ENCODE data around the gene SUFU.
"Not testable (repeated sequence)": the region's sequence is repeated elsewhere in the genome, so short reads cannot be mapped to it uniquely, and the experiment has no call there.

Gene SUFU
- total RNA-seq: 6.1 to 23.2 (median 10.8) reads per million in 9 experiments

- Mint-ChIP-seq H3K9me3 (no peaks in the 10 kb centered on the region), H3K36me3 (ENCODE audit: insufficient read depth) (peaks cover 7% of the 10 kb centered on the region), H3K4me3 (no peak within 1 kb of the TSS), H3K4me1 (ENCODE audit: low read depth in 2 of 2) (peaks cover 31 to 38% of the 10 kb centered on the region in 2 donors), H3K27me3 (no peaks in the 10 kb centered on the region), H3K27ac (peak within 1 kb of the TSS; percentile 89 to 92)
- peak; percentile 98 to 99 (median 98) for DNase-seq
- peak; percentile 65 for ATAC-seq (replicated peaks)
Measured at GRCh38 chr10:102503264-102504178, at the start of gene SUFU. Gene SUFU, plus strand, starts transcription at chr10:102503972. Its CDS starts 181 bp downstream, at chr10:102504153.

- Mint-ChIP-seq H3K36me3 (ENCODE audit: insufficient read depth) (peaks cover 16% of the 10 kb centered on the region), H3K4me1 (ENCODE audit: low read depth in 2 of 2) (peaks cover 14 to 22% of the 10 kb centered on the region in 2 donors)
- H3K27ac Mint-ChIP-seq; H3K27me3 Mint-ChIP-seq; H3K9me3 Mint-ChIP-seq; H3K4me3 Mint-ChIP-seq; ATAC-seq (replicated peaks); DNase-seq: not testable (repeated sequence)
Measured at GRCh38 chr10:102454662-102455487, 48.9 kb upstream of the SUFU start.

GRCh38 chr10:102455893-102456471 lies 47.8 kb upstream of the SUFU start:
- H3K9me3 Mint-ChIP-seq: no peaks in the 10 kb centered on the region
- no peak overlapping the region for H3K4me3 Mint-ChIP-seq
- no peak overlapping the region for H3K27ac Mint-ChIP-seq
- ATAC-seq (replicated peaks): no peak
- no peaks in the 10 kb centered on the region for H3K27me3 Mint-ChIP-seq
- no peak for DNase-seq
- peaks cover 15 to 25% of the 10 kb centered on the region in 2 donors for H3K4me1 Mint-ChIP-seq (ENCODE audit: low read depth in 2 of 2)
- H3K36me3 Mint-ChIP-seq (ENCODE audit: insufficient read depth): peaks cover 17% of the 10 kb centered on the region

- DNase-seq (no peak), ATAC-seq (replicated peaks) (no peak)
- H3K27ac Mint-ChIP-seq: peak overlapping the region in 1 of 2 donors; percentile 27
- H3K9me3 Mint-ChIP-seq: no peaks in the 10 kb centered on the region
- peaks cover 8% of the 10 kb centered on the region for H3K36me3 Mint-ChIP-seq (ENCODE audit: insufficient read depth)
- peaks cover 24 to 33% of the 10 kb centered on the region in 2 donors for H3K4me1 Mint-ChIP-seq (ENCODE audit: low read depth in 2 of 2)
- no peak overlapping the region for H3K4me3 Mint-ChIP-seq
- H3K27me3 Mint-ChIP-seq: no peaks in the 10 kb centered on the region
Measured at GRCh38 chr10:102457591-102458150, 46.1 kb upstream of the SUFU start.

- no peaks in the 10 kb centered on the region for H3K27me3 Mint-ChIP-seq
- no peak overlapping the region for H3K4me3 Mint-ChIP-seq
- DNase-seq (no peak), ATAC-seq (replicated peaks) (no peak)
- H3K27ac Mint-ChIP-seq: no peak overlapping the region
- peaks cover 8% of the 10 kb centered on the region for H3K36me3 Mint-ChIP-seq (ENCODE audit: insufficient read depth)
- peaks cover 21 to 28% of the 10 kb centered on the region in 2 donors for H3K4me1 Mint-ChIP-seq (ENCODE audit: low read depth in 2 of 2)
- H3K9me3 Mint-ChIP-seq: no peaks in the 10 kb centered on the region
Measured at GRCh38 chr10:102458656-102459055, 45.1 kb upstream of the SUFU start.

- ATAC-seq (replicated peaks): peak; percentile 4
- Mint-ChIP-seq H3K4me1 (ENCODE audit: low read depth in 2 of 2) (peaks cover 21 to 28% of the 10 kb centered on the region in 2 donors), H3K9me3 (no peaks in the 10 kb centered on the region), H3K36me3 (ENCODE audit: insufficient read depth) (peaks cover 8% of the 10 kb centered on the region), H3K27me3 (no peaks in the 10 kb centered on the region), H3K4me3 (peak overlapping the region; percentile 93 to 98), H3K27ac (peak overlapping the region; percentile 84 to 87)
- no peak for DNase-seq
Measured at GRCh38 chr10:102460836-102461186, 43.0 kb upstream of the SUFU start.

GRCh38 chr10:102461187-102462054 lies 42.4 kb upstream of the SUFU start:
- Mint-ChIP-seq H3K9me3 (no peaks in the 10 kb centered on the region), H3K27ac (peak overlapping the region; percentile 84 to 87), H3K27me3 (no peaks in the 10 kb centered on the region), H3K4me1 (ENCODE audit: low read depth in 2 of 2) (peaks cover 21 to 28% of the 10 kb centered on the region in 2 donors), H3K4me3 (peak overlapping the region; percentile 93 to 98), H3K36me3 (ENCODE audit: insufficient read depth) (peaks cover 6% of the 10 kb centered on the region)
- peak; percentile 85 to 90 (median 90) for DNase-seq
- ATAC-seq (replicated peaks): peak; percentile 99

GRCh38 chr10:102462512-102463054 lies 41.2 kb upstream of the SUFU start:
- no peaks in the 10 kb centered on the region for H3K9me3 Mint-ChIP-seq
- H3K4me1 Mint-ChIP-seq (ENCODE audit: low read depth in 2 of 2): peaks cover 21 to 25% of the 10 kb centered on the region in 2 donors
- H3K36me3 Mint-ChIP-seq (ENCODE audit: insufficient read depth): peaks cover 5% of the 10 kb centered on the region
- peak overlapping the region; percentile 93 to 98 for H3K4me3 Mint-ChIP-seq
- DNase-seq: no peak
- H3K27me3 Mint-ChIP-seq: no peaks in the 10 kb centered on the region
- H3K27ac Mint-ChIP-seq: peak overlapping the region in 1 of 2 donors; percentile 84
- ATAC-seq (replicated peaks): no peak

- Mint-ChIP-seq H3K27ac (no peak overlapping the region), H3K9me3 (no peaks in the 10 kb centered on the region), H3K36me3 (ENCODE audit: insufficient read depth) (peaks cover 5% of the 10 kb centered on the region), H3K4me3 (no peak overlapping the region), H3K27me3 (no peaks in the 10 kb centered on the region), H3K4me1 (ENCODE audit: low read depth in 2 of 2) (peaks cover 21 to 23% of the 10 kb centered on the region in 2 donors)
- no peak for ATAC-seq (replicated peaks)
- no peak for DNase-seq
Measured at GRCh38 chr10:102463983-102464382, 39.8 kb upstream of the SUFU start.

- Mint-ChIP-seq H3K4me3 (no peak overlapping the region), H3K27me3 (no peaks in the 10 kb centered on the region), H3K4me1 (ENCODE audit: low read depth in 2 of 2) (peaks cover 22 to 23% of the 10 kb centered on the region in 2 donors), H3K27ac (no peak overlapping the region), H3K36me3 (ENCODE audit: insufficient read depth) (peaks cover 9% of the 10 kb centered on the region), H3K9me3 (no peaks in the 10 kb centered on the region)
- no peak for DNase-seq
- ATAC-seq (replicated peaks): no peak
Measured at GRCh38 chr10:102465466-102465865, 38.3 kb upstream of the SUFU start.

GRCh38 chr10:102467318-102467717 lies 36.5 kb upstream of the SUFU start:
- peaks cover 4% of the 10 kb centered on the region for H3K36me3 Mint-ChIP-seq (ENCODE audit: insufficient read depth)
- ATAC-seq (replicated peaks) (no peak), DNase-seq (no peak)
- H3K4me1 Mint-ChIP-seq (ENCODE audit: low read depth in 2 of 2): peaks cover 6% of the 10 kb centered on the region in 2 donors
- peak overlapping the region in 1 of 2 donors; percentile 35 for H3K27ac Mint-ChIP-seq
- H3K9me3 Mint-ChIP-seq: no peaks in the 10 kb centered on the region
- no peaks in the 10 kb centered on the region for H3K27me3 Mint-ChIP-seq
- H3K4me3 Mint-ChIP-seq: no peak overlapping the region

GRCh38 chr10:102467971-102468438 lies 35.8 kb upstream of the SUFU start:
- no peaks in the 10 kb centered on the region for H3K27me3 Mint-ChIP-seq
- no peaks in the 10 kb centered on the region for H3K9me3 Mint-ChIP-seq

More at GRCh38 chr10:102467971-102468438, 35.8 kb upstream of the SUFU start:
- ATAC-seq (replicated peaks) (no peak), DNase-seq (no peak)
- peaks cover 4% of the 10 kb centered on the region for H3K36me3 Mint-ChIP-seq (ENCODE audit: insufficient read depth)
- no peak overlapping the region for H3K4me3 Mint-ChIP-seq
- peaks cover under 1 to 1% of the 10 kb centered on the region in 2 donors for H3K4me1 Mint-ChIP-seq (ENCODE audit: low read depth in 2 of 2)
- no peak overlapping the region for H3K27ac Mint-ChIP-seq

Data from effector memory CD8-positive, alpha-beta T cell (primary cell).